Astrocyte of the spinal cord (primary cell): ENCODE results near the gene GRIK2.

Source experiments
- DNase-seq: peaks from one replicate; pipeline ENCODE4 v3.0.0; 2011; ENCODE audit warnings: low read depth, low spot score
- H3K4me3 ChIP-seq: 2 replicates; pipeline ENCODE4 v1.5.1; 2011; ENCODE audit warnings: low read depth, mild to moderate bottlenecking, low read length, moderate library complexity
- CTCF ChIP-seq: IDR thresholded peaks from 2 replicates; pipeline ENCODE4 v1.5.1; 2012; ENCODE audit warnings: low read depth, mild to moderate bottlenecking, low read length, inconsistent platforms
- in situ Hi-C: cut with HindIII; loops from 2 replicates; pipeline ENCODE4 v1.10.0; 2017; ENCODE audit warnings: low sequenced_read_pairs

GRIK2 gene

GRCh38 chr6:101716810-101717209 is 323.3 kb downstream of the GRIK2 start:
- no peak for TF ChIP-seq CTCF
- no peak for DNase-seq
- no peak overlapping the region for H3K4me3 ChIP-seq
- in situ Hi-C loops: no loop called here

- TF ChIP-seq CTCF: no peak
- no peak for DNase-seq
- H3K4me3 ChIP-seq: no peak overlapping the region
- in situ Hi-C loops: no loop called here
Measured at GRCh38 chr6:101719521-101719920, 326.0 kb downstream of the GRIK2 start.

GRCh38 chr6:101722471-101722870 is 329.0 kb downstream of the GRIK2 start:
- in situ Hi-C loops: no loop called here
- no peak for TF ChIP-seq CTCF
- DNase-seq: no peak
- H3K4me3 ChIP-seq: no peak overlapping the region

- no peak overlapping the region for H3K4me3 ChIP-seq
- in situ Hi-C loops: no loop called here
- no peak for TF ChIP-seq CTCF
- peak; percentile 86 for DNase-seq
Measured at GRCh38 chr6:101722991-101723579, 329.6 kb downstream of the GRIK2 start.

GRCh38 chr6:101728388-101728787 is 334.9 kb downstream of the GRIK2 start:
- no peak overlapping the region for H3K4me3 ChIP-seq
- in situ Hi-C loops: no loop called here
- TF ChIP-seq CTCF: no peak
- DNase-seq: no peak

GRCh38 chr6:101728956-101729355 is 335.4 kb downstream of the GRIK2 start:
- no peak overlapping the region for H3K4me3 ChIP-seq
- no peak for TF ChIP-seq CTCF
- no peak for DNase-seq
- in situ Hi-C loops: no loop called here

GRCh38 chr6:101730954-101731353 is 337.4 kb downstream of the GRIK2 start:
- TF ChIP-seq CTCF: no peak
- no peak overlapping the region for H3K4me3 ChIP-seq
- peak; percentile 16 for DNase-seq
- in situ Hi-C loops: no loop called here
